K562 (cell line): ENCODE measurements around the gene ADM.

Source experiments
- CREB1 ChIP-seq, 2 experiments: sonication (generic) in 1 of 2; formaldehyde crosslinking in 1 of 2; IDR thresholded peaks; 2 replicates each; pipeline versions ENCODE4 v1.6.1 to v1.8.0; 2012 to 2022; ENCODE audit warnings: inconsistent platforms in 1 of 2, mild to moderate bottlenecking in 1 of 2, missing genetic modification reagents in 1 of 2, moderate library complexity in 1 of 2
- SREBF1 ChIP-seq: fragments of 150-350 bp; IDR thresholded peaks from 2 replicates; pipeline ENCODE4 v1.6.1; 2014; ENCODE audit warnings: antibody characterized with exemption, low read depth, low read length, borderline replicate concordance
- TF ChIP-seq, protein P1 (sequence below): sonication (generic); formaldehyde crosslinking; IDR thresholded peaks from 2 replicates; pipeline ENCODE4 v1.8.0; 2022; ENCODE audit warnings: mild to moderate bottlenecking, missing genetic modification reagents

DNA sequence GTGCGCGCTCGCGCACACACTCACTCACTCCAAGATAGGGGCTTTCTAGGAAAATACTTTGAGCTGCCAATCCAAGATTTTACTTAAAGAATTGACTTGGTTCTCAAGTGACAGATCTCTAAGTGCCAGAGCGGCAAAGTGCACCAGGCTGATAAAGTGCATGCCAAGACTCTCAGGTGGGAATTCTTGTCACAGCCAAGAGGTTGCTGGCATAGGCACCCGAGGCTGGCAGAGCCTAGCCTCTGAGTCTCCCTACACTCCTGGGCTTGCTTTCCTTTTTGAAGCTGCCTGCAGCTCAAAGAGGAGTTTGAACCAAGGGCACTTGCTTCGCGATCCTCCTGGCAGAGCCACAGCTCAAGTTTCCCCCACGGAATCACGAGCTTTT lies 2.5 kb upstream of the ADM start:
- TF ChIP-seq CREB1 (IDR thresholded peaks at IDR 0.05), result no peak
- no peak for TF ChIP-seq CREB1 (CRISPR knock-in tag; IDR thresholded peaks at IDR 0.05)
- no peak for TF ChIP-seq SREBF1
- TF ChIP-seq, protein P1, sequence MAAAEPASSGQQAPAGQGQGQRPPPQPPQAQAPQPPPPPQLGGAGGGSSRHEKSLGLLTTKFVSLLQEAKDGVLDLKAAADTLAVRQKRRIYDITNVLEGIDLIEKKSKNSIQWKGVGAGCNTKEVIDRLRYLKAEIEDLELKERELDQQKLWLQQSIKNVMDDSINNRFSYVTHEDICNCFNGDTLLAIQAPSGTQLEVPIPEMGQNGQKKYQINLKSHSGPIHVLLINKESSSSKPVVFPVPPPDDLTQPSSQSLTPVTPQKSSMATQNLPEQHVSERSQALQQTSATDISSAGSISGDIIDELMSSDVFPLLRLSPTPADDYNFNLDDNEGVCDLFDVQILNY (CRISPR knock-in tag), result no peak
